ENCODE results near the gene NYAP2.

GRCh38 chr2:225502971-225503370 is 103.5 kb downstream of the NYAP2 start:
- TF ChIP-seq CTCF (IDR thresholded peaks at IDR 0.05) = no peak
- TF ChIP-seq POLR2A (IDR thresholded peaks at IDR 0.05) = no peak

Measured in gastroesophageal sphincter (tissue), 3 donors.